SJCRH30 (cell line): ENCODE results near the gene TECPR2. TPM values are rescaled to one million over a fixed set of nuclear protein-coding genes. Genes with fewer than 3 reads are reported as not detected.
A peak's percentile ranks its signal among the peaks of the same experiment; 100 is the strongest.

Experiments used
- DNase-seq, 2 experiments: peaks; one replicate each; pipeline ENCODE4 v3.0.0-alpha.2; 2015 to 2020
- H3K27ac ChIP-seq: fragments of 250-450 bp; sonication (Bioruptor Pico); 2 replicates; pipeline ENCODE4 v1.5.1; 2020; ENCODE audit warnings: mild to moderate bottlenecking, moderate library complexity
- H3K27me3 ChIP-seq: fragments of 250-450 bp; sonication (Bioruptor Pico); 2 replicates; pipeline ENCODE4 v1.5.1; 2020; ENCODE audit warnings: mild to moderate bottlenecking, moderate library complexity
- H3K36me3 ChIP-seq: fragments of 250-450 bp; sonication (Bioruptor Pico); 2 replicates; pipeline ENCODE4 v1.5.1; 2020; ENCODE audit warnings: mild to moderate bottlenecking, moderate library complexity
- H3K4me1 ChIP-seq: fragments of 250-450 bp; sonication (Bioruptor Pico); 2 replicates; pipeline ENCODE4 v1.5.1; 2020; ENCODE audit warnings: mild to moderate bottlenecking, moderate library complexity
- H3K4me3 ChIP-seq: fragments of 250-450 bp; sonication (Bioruptor Pico); 2 replicates; pipeline ENCODE4 v1.5.1; 2020; ENCODE audit warnings: mild to moderate bottlenecking, moderate library complexity
- H3K9me3 ChIP-seq: fragments of 250-450 bp; sonication (Bioruptor Pico); replicated peaks from 2 replicates; pipeline ENCODE4 v1.5.1; 2020; ENCODE audit warnings: mild to moderate bottlenecking, moderate library complexity
- total RNA-seq: library from RNA; depleted of rRNA; stranded (reverse); fragments of >200 nt; shearing (Covaris generic); gene quantifications from 2 replicates; pipeline ENCODE4 v1.2.3, GENCODE V29; 2014

The TECPR2 gene
- total RNA-seq, 1 experiment from 2014 or later, result 9.1 TPM

DNA sequence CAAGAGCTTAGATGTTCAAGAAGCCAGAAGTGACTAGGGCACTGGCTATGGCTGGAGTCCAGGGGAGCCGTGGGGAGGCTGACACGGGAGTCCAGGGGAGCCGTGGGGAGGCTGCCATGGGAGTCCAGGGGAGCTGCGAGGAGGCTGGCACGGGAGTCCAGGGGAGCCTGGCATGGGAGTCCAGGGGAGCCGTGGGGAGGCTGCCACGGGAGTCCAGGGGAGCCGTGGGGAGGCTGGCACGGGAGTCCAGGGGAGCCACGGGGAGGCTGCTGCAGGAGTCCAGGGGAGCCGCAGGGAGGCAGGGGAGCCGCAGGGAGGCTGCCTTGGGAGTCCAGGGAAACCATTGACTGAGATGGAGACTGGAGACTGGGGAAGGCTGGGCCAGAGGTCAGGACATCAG lies 54.9 kb downstream of the TECPR2 start:
- Histone ChIP-seq H3K36me3 (no peaks in the 10 kb centered on the region), H3K27ac (no peak overlapping the region), H3K9me3 (no peaks in the 10 kb centered on the region), H3K4me1 (no peaks in the 10 kb centered on the region), H3K4me3 (no peak overlapping the region), H3K27me3 (no peaks in the 10 kb centered on the region)
- DNase-seq, result no peak

DNA sequence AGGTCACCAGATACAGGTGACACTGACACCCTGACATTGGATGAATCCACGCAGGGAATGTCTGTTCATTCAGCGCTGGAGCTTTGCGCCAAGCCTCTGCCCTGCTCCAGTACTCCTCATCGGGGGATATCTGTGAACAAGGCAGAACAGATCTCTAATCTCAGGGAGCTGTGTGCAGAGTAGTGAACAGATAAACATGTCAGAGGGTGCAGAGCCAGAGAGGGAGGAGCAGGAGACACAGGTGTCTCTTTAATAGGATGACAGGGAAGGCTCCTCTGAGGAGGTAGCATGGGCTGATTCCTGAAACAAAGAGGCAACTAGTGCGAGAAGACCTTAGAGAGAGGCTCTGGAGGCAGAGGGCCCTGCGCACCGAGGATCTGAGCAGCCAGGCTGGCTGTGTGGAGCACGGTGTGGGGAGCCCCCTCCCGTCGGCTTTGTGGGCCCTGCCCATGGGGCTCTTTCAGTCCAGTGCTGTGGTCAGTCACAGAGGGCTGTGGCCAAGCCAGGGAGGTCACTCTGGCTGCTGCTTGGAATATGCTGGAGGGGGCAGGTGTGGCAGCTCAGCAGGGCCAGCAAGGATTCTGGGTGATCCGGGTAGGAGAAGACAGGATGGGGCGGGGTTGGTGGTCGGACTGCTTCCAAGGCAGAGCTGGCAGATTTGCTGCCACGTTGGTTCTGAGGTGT lies 55.6 kb downstream of the TECPR2 start:
- Histone ChIP-seq H3K36me3 (no peaks in the 10 kb centered on the region), H3K4me1 (no peaks in the 10 kb centered on the region), H3K27me3 (no peaks in the 10 kb centered on the region), H3K4me3 (no peak overlapping the region), H3K27ac (no peak overlapping the region), H3K9me3 (no peaks in the 10 kb centered on the region)
- DNase-seq, result no peak

DNA sequence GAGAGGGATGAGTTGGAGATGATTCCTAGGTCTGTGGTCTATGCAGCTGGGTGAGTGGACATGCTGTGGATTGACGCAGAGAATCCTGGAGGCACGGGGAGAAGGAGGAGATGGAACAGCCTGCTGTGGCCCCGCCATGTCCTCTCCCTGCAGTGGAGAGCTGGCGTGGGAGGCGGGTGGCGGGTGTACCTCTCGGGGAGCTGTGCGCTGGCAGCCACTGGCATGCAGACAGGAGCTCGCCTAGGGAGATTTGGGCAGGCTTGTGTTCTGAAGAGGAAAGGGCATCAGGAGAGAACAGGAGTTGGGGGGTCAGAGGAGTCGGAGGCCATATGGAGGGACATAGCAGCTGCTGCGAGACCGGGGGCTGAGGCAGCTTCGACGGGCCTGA lies 56.1 kb downstream of the TECPR2 start:
- H3K27me3 ChIP-seq, result no peaks in the 10 kb centered on the region
- no peaks in the 10 kb centered on the region for H3K4me1 ChIP-seq
- H3K4me3 ChIP-seq, result no peak overlapping the region
- no peak overlapping the region for H3K27ac ChIP-seq
- H3K36me3 ChIP-seq, result no peaks in the 10 kb centered on the region
- DNase-seq, result no peak
- H3K9me3 ChIP-seq, result no peaks in the 10 kb centered on the region

DNA sequence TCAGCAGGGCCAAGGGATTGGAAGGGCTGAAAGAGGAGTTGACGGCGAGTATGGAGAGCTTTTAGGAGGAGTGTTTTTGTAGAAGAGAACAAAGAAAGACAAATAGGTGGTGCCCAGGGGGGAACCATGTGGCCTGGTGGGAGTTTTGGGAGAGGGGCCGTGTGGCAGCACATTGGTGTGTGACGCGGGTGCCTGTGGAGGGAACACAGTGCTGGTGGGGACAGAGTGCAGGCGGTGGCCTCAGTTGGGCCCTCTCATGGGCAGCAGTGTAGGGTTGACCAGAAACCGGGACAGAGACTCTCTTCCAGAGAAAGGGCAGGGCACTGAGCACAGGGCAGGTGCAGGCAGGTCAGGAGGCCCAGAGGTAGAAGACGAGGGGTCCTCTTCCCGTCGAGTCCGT lies 56.5 kb downstream of the TECPR2 start:
- H3K4me1 ChIP-seq, result no peaks in the 10 kb centered on the region
- H3K27ac ChIP-seq, result no peak overlapping the region
- no peaks in the 10 kb centered on the region for H3K36me3 ChIP-seq
- H3K27me3 ChIP-seq, result no peaks in the 10 kb centered on the region
- H3K9me3 ChIP-seq, result no peaks in the 10 kb centered on the region
- H3K4me3 ChIP-seq, result no peak overlapping the region
- no peak for DNase-seq

DNA sequence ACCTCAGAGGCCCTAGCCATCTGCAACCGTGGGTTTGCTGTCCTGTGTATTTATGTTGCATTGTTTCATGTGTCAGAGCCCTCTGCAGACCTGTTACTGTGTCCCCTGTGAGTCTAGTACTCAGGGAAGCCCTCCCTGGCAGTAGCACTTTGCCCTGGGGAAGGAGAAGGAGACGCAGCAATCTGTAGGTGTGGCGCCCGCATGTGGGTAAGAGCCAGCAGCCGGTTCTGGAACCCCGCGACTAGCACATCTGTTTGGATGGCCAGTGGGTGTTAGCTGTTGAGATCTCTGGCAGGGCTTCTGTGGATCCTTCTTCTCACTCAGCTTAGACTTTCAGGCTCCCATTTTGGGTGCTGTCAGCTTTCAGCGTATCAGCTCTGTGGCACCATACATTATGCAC lies 57.0 kb downstream of the TECPR2 start:
- no peaks in the 10 kb centered on the region for H3K9me3 ChIP-seq
- H3K4me1 ChIP-seq, result no peaks in the 10 kb centered on the region
- H3K4me3 ChIP-seq, result no peak overlapping the region
- no peaks in the 10 kb centered on the region for H3K36me3 ChIP-seq
- no peaks in the 10 kb centered on the region for H3K27me3 ChIP-seq
- no peak overlapping the region for H3K27ac ChIP-seq
- no peak for DNase-seq

DNA sequence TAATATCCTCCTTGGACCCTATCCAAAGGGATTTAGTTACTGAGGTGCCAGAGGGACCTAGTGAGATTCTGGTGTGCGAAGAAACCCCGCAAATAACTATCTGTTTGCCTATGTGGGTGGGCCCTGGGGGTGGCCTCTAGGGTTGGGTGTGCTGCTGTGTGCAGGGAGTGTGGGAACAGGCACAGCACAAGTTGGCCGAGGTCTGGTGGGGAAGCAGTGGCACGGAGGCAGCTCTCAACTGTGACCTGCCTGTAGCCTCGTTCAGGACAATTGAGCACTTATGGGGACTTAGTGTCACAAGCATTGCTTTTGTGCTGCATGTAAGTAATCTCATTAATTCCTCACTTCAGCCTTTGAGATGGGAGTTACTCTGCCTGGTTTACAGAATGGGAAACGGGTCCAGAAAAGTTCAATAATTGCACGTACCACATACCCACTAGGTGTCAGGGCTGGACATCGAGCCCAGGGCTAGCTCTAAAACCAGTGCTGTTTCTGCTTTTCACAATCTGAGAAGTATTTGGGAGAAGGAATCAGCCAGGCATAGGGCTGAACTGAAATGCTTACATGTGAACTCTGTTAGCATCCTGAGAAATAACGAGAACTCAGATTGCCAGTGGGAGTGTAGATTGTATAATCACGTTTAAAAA lies 58.8 kb downstream of the TECPR2 start:
- H3K4me1 ChIP-seq, result no peaks in the 10 kb centered on the region
- H3K27me3 ChIP-seq, result no peaks in the 10 kb centered on the region
- DNase-seq, result peak; percentile 50 to 52
- no peak overlapping the region for H3K4me3 ChIP-seq
- no peak overlapping the region for H3K27ac ChIP-seq
- H3K9me3 ChIP-seq, result no peaks in the 10 kb centered on the region
- no peaks in the 10 kb centered on the region for H3K36me3 ChIP-seq

DNA sequence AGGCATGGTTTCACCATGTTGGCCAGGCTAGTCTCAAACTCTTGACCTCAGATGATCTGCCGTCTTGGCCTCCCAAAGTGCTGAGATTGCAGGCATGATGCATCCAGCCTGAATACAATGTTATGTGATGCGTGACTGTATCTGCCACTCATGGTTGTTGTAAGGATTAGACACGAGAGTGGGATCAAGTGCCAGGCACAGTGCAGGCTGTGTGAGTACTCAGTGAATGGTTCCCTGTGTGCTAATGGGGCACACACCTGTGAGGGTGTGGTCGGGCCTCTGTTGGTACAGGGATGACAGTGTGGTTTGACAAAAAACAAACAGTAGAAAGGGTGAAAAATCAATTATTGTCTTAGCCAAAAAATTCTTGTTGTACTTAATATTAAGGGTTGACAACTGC lies 61.8 kb downstream of the TECPR2 start:
- H3K27me3 ChIP-seq, result no peaks in the 10 kb centered on the region
- no peaks in the 10 kb centered on the region for H3K9me3 ChIP-seq
- DNase-seq, result no peak

DNA sequence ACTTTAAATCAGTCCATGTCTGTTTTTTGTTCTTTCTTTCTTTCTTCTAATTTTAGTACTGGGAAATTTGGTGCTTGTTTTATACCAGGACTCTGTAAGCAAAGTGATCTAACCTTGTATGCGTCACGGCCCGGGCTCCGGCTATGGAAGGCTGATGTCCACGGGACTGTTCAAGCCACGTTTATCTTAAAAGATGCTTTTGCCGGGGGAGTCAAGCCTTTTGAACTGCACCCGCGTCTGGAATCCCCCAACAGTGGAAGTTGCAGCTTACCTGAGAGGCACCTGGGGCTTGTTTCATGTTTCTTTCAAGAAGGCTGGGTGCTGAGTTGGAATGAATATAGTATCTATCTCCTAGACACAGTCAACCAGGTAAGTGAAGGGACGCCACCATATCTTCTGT lies 62.2 kb downstream of the TECPR2 start:
- DNase-seq, result no peak
- Histone ChIP-seq H3K9me3 (no peaks in the 10 kb centered on the region), H3K27me3 (no peaks in the 10 kb centered on the region), H3K27ac (no peak overlapping the region), H3K4me1 (no peaks in the 10 kb centered on the region), H3K36me3 (peaks cover 3% of the 10 kb centered on the region; the same call in 1 of the 2 replicates), H3K4me3 (no peak overlapping the region)

More for the DNA sequence above, 61.8 kb downstream of the TECPR2 start:
- Histone ChIP-seq H3K27ac (no peak overlapping the region), H3K36me3 (peaks cover 3% of the 10 kb centered on the region; the same call in 1 of the 2 replicates), H3K4me1 (no peaks in the 10 kb centered on the region), H3K4me3 (no peak overlapping the region)

DNA sequence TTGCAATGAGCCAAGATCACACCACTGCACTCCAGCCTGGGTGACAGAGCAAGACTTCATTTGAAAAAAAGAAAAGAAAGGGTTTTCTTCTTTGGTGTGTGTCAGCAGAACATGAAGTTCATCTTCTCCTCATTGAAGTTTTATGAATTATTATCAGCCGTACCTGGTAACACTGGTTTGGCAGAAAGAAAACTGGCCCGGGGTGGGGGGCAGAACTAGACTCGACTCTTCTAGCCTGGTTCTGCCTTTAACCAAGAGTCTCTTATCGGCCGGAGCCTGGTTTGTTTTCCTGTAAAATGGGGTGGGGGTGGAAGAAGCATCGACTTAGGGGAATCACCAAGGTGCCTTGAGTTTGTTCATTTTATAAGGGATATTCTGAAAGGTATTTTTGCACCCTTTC lies 64.1 kb downstream of the TECPR2 start:
- peaks cover 3% of the 10 kb centered on the region; the same call in 1 of the 2 replicates for H3K36me3 ChIP-seq
- DNase-seq, result no peak

DNA sequence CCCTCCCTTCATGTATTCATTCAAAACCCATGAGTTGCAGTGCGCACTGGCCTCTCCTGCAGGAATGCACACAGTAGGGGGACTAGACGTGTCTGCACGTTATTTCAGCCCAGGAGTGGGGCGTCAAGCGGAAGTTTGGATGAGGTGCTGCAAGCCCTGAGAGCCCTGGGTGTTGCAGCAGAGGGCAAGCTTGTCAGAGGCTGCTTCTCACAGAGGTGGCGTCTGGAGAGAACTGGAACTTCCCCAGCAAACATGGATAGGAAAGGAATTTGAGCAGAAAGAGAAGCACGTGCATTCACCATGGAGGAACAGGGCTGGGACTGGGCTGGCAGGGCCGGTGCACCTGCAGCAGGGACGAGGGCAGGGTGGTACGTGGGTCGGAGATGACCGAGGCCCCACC lies 64.9 kb downstream of the TECPR2 start:
- H3K4me3 ChIP-seq, result no peak overlapping the region
- H3K4me1 ChIP-seq, result no peaks in the 10 kb centered on the region
- H3K9me3 ChIP-seq, result no peaks in the 10 kb centered on the region
- H3K27me3 ChIP-seq, result no peaks in the 10 kb centered on the region
- no peak for DNase-seq
- H3K27ac ChIP-seq, result no peak overlapping the region
- peaks cover 3% of the 10 kb centered on the region; the same call in 1 of the 2 replicates for H3K36me3 ChIP-seq

More for the DNA sequence above, 64.1 kb downstream of the TECPR2 start:
- no peaks in the 10 kb centered on the region for H3K27me3 ChIP-seq
- no peak overlapping the region for H3K4me3 ChIP-seq
- no peak overlapping the region for H3K27ac ChIP-seq
- H3K9me3 ChIP-seq, result no peaks in the 10 kb centered on the region
- H3K4me1 ChIP-seq, result no peaks in the 10 kb centered on the region

DNA sequence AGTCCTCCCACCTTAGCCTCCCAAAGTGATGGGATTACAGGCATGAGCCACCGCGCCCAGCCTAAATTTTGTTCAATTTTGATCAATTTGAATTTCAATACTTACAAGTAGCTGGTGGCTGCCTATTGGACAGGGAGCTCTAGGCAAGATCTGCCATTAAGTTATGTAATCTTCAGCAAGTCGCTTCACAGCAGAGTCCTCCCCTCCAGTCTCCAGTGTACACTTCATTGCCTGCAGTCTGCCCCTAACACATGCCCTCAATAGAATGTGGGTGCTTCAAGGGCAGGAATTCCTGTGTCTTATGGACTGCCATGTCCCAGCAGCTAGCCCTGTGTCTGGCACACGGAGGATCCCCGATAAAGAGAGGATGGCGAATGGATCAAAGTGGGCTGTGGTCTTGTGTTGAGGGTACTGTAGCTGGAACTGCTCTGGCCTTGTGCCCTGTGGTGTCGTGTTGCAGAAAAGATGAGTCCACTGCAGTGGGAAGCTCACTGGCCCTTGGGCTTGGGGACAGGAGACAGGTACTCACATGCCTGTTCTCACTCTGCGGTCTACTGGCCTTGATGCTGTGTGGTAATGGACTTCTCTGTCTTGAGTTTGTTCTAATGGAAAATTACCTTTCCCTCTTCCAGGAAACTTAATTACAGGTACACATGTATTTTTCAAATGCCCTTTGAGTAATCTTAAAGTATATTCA lies 67.6 kb downstream of the TECPR2 start:
- Histone ChIP-seq H3K27ac (no peak overlapping the region), H3K4me3 (no peak overlapping the region), H3K27me3 (no peaks in the 10 kb centered on the region), H3K36me3 (peaks cover 3% of the 10 kb centered on the region; the same call in 1 of the 2 replicates), H3K9me3 (no peaks in the 10 kb centered on the region), H3K4me1 (no peaks in the 10 kb centered on the region)
- DNase-seq, result peak in 1 of 2 experiments; percentile 24

DNA sequence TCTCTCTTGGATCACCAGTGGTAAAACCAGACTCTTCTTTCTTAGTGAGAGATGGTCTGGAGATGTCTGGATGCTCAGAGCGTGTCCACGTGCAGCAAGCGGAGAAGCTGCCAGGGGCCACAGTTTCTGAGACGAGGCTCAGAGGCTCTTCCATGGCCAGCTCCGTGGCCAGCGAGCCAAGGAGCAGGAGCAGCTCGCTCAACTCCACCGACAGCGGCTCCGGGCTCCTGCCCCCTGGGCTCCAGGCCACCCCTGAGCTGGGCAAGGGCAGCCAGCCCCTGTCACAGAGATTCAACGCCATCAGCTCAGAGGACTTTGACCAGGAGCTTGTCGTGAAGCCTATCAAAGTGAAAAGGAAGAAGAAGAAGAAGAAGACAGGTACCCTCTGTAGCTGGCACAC lies 69.0 kb downstream of the TECPR2 start:
- Histone ChIP-seq H3K27ac (no peak overlapping the region), H3K4me1 (no peaks in the 10 kb centered on the region), H3K27me3 (no peaks in the 10 kb centered on the region), H3K9me3 (no peaks in the 10 kb centered on the region), H3K36me3 (peaks cover 3% of the 10 kb centered on the region; the same call in 1 of the 2 replicates), H3K4me3 (no peak overlapping the region)
- no peak for DNase-seq

DNA sequence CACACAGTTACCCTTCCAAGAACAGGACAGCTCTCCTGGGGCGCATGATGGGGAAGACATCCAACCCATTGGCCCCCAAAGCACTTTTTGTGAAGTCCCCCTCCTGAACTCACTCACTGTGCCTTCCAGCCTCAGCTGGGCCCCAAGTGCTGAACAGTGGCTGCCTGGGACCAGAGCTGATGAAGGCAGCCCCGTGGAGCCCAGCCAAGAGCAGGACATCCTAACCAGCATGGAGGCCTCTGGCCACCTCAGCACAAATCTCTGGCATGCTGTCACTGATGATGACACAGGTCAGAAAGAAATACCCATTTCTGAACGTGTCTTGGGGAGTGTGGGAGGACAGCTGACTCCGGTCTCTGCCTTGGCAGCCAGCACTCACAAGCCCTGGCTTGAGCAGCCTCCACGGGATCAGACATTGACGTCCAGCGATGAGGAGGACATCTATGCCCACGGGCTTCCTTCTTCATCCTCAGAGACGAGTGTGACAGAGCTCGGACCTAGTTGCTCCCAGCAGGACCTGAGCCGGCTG lies 72.0 kb downstream of the TECPR2 start:
- Histone ChIP-seq H3K9me3 (no peaks in the 10 kb centered on the region), H3K4me3 (no peak overlapping the region), H3K27me3 (no peaks in the 10 kb centered on the region), H3K36me3 (no peaks in the 10 kb centered on the region), H3K27ac (no peak overlapping the region), H3K4me1 (peaks cover 3% of the 10 kb centered on the region; the same call in 1 of the 2 replicates)
- no peak for DNase-seq

DNA sequence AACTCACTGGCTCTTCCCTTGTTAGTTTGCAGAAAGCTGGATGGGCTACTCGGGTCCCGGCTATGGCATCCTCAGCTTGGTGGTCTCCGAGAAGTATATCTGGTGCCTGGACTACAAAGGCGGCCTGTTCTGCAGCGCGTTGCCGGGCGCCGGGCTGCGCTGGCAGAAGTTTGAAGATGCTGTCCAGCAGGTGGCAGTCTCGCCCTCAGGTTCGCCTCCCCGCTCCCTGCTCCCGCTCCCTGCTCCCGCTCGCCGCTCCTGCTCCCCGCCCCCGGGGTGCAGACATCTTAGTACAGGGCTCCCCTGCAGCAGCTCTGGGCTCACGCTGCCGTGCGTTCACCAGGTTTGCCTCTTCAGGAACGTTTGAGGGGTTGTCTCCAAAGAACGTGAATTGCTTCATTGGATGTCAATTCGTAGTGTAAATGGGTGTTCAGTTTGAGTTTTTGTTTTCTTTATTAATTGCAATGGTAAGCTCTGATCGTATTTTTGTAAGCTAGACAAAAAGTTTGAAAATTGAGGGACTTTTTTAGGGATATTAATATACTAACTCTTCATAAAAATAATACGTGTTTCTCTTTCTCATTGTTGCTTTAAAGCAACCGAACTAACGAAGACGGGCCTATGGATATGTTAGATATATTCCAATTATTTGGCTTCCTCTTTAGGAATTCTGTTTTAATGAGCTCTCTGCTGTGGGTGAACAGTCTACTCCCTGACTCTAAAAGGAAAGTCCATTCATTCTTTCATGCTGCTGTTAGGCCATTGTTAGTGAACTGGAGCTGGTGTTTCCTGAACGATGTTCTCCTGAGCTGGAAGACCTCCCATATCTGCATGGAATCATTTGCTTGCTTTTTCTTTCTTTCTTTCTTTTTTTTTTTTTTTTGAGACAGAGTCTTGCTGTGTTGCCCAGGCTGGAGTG lies 75.5 kb downstream of the TECPR2 start:
- Histone ChIP-seq H3K4me1 (peaks cover 17% of the 10 kb centered on the region; the same call in 1 of the 2 replicates), H3K9me3 (no peaks in the 10 kb centered on the region), H3K27me3 (no peaks in the 10 kb centered on the region), H3K36me3 (0 out of 2 replicates have a peak, but pooled peaks cover 3% of the 10 kb centered on the region), H3K4me3 (peak overlapping the region; percentile 27), H3K27ac (no peak overlapping the region)
- peak; percentile 91 to 92 for DNase-seq
